ENCODE data around the gene SMIM32.

The SMIM32 gene

DNA sequence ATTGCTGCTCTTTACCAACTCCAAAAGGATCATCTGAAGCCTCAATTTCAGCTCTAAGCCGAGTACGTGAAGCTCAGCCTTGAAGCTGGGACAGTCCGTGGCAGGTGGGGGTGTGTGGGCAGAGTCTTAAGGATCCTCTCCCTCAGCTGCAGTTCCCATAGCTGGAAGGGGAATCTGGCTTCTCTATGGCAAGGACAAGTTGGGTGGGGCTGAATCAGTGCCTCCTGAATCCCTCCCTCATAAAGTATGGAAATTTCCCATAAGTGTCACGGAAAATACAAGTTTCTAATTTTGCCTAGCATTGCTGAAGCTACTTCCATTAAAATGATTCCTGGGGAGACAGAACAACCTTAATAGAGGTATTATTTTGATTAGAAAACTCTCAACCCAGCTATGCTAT, 47.9 kb upstream of the SMIM32 start:
- Histone ChIP-seq H3K27me3 (ENCODE audit: control insufficient read depth, low read length) (no peaks in the 10 kb centered on the region), H3K9me2 (replicated peaks; ENCODE audit: control insufficient read depth, low read length) (no peaks in the 10 kb centered on the region), H3K36me3 (ENCODE audit: control insufficient read depth, low read length) (no peaks in the 10 kb centered on the region), H4K20me1 (ENCODE audit: control insufficient read depth, insufficient read depth, low read depth, low read length) (no peaks in the 10 kb centered on the region), H3K4me2 (ENCODE audit: low read length) (no peak overlapping the region), H3K79me2 (ENCODE audit: control insufficient read depth, low read length) (no peaks in the 10 kb centered on the region), H3K9me3 (ENCODE audit: control insufficient read depth, insufficient read depth, low read length) (no peaks in the 10 kb centered on the region), H3F3A (ENCODE audit: control insufficient read depth, insufficient read depth) (no peaks in the 10 kb centered on the region), H3K4me3 (ENCODE audit: low read length) (no peak overlapping the region), H3K4me1 (ENCODE audit: control insufficient read depth, low read length) (no peaks in the 10 kb centered on the region), H3K27ac (ENCODE audit: low read depth, low read length) (no peak overlapping the region)
- TF ChIP-seq, protein P1, sequence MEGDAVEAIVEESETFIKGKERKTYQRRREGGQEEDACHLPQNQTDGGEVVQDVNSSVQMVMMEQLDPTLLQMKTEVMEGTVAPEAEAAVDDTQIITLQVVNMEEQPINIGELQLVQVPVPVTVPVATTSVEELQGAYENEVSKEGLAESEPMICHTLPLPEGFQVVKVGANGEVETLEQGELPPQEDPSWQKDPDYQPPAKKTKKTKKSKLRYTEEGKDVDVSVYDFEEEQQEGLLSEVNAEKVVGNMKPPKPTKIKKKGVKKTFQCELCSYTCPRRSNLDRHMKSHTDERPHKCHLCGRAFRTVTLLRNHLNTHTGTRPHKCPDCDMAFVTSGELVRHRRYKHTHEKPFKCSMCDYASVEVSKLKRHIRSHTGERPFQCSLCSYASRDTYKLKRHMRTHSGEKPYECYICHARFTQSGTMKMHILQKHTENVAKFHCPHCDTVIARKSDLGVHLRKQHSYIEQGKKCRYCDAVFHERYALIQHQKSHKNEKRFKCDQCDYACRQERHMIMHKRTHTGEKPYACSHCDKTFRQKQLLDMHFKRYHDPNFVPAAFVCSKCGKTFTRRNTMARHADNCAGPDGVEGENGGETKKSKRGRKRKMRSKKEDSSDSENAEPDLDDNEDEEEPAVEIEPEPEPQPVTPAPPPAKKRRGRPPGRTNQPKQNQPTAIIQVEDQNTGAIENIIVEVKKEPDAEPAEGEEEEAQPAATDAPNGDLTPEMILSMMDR (IDR thresholded peaks at IDR 0.05; ENCODE audit: low read depth, low read length, poor library complexity, severe bottlenecking): no peak
- TF ChIP-seq EZH2phosphoT487 (IDR thresholded peaks at IDR 0.05; ENCODE audit: borderline replicate concordance, low read length): no peak

DNA sequence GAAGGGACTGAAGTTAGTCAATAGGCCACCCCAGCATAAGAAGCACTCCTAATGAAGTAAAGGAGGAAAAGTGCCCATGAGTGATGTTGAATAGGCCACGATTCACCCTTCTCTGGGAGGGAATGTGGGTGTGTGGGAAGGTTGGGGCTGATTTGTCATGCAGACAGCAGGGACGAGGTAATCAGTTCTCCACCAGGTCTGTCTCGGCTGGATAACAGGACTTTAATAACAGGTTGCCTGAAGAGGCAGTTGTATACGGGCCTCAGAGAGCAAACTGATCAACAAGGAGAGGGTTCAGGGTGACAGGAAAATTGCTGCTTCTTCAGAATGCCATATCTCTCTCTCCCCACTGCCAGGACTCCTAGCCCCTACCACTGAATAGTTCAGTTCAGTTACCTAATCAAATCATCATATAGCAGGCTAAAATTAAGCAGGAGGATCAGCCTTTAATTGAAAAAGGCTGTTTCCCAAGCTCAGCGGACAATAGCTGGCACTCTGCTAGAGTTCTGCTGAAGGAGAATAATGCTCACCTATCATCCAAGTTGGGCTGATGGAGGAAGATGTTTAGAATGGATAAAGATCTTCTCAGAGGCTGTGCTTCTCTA, 43.6 kb upstream of the SMIM32 start:
- Histone ChIP-seq H3K4me2 (ENCODE audit: low read length) (no peak overlapping the region), H3K27ac (ENCODE audit: low read depth, low read length) (no peak overlapping the region), H3K4me3 (ENCODE audit: low read length) (no peak overlapping the region), H3K79me2 (ENCODE audit: control insufficient read depth, low read length) (no peaks in the 10 kb centered on the region), H3K4me1 (ENCODE audit: control insufficient read depth, low read length) (no peaks in the 10 kb centered on the region), H4K20me1 (ENCODE audit: control insufficient read depth, insufficient read depth, low read depth, low read length) (no peaks in the 10 kb centered on the region), H3F3A (ENCODE audit: control insufficient read depth, insufficient read depth) (no peaks in the 10 kb centered on the region), H3K36me3 (ENCODE audit: control insufficient read depth, low read length) (no peaks in the 10 kb centered on the region), H3K9me2 (replicated peaks; ENCODE audit: control insufficient read depth, low read length) (no peaks in the 10 kb centered on the region), H3K27me3 (ENCODE audit: control insufficient read depth, low read length) (peaks cover 17% of the 10 kb centered on the region), H3K9me3 (ENCODE audit: control insufficient read depth, insufficient read depth, low read length) (no peaks in the 10 kb centered on the region)
- TF ChIP-seq EZH2phosphoT487 (IDR thresholded peaks at IDR 0.05; ENCODE audit: borderline replicate concordance, low read length): no peak
- TF ChIP-seq, protein P1 (IDR thresholded peaks at IDR 0.05; ENCODE audit: low read depth, low read length, poor library complexity, severe bottlenecking): no peak

DNA sequence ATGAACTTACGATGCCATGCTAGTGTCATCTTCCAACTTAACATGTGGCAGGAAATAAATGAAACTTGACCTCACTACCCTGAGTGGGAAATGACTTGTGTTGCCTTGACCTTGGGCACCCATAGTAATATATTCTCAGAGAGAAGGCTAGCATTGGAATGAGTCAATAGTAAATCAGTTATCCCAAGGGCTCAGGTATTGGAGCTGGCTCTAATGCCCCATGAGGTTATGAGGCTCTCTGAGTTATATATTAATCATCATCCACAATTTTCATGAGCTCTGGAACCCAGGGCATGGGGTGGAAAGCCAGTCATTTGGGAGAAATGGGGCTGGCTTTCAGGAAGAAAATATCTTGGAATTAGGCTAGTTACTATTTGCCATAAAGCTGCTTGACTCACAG, 42.4 kb upstream of the SMIM32 start:
- Histone ChIP-seq H3K27me3 (ENCODE audit: control insufficient read depth, low read length) (peaks cover 17% of the 10 kb centered on the region), H4K20me1 (ENCODE audit: control insufficient read depth, insufficient read depth, low read depth, low read length) (no peaks in the 10 kb centered on the region), H3K4me2 (ENCODE audit: low read length) (no peak overlapping the region), H3K9me3 (ENCODE audit: control insufficient read depth, insufficient read depth, low read length) (no peaks in the 10 kb centered on the region), H3K79me2 (ENCODE audit: control insufficient read depth, low read length) (no peaks in the 10 kb centered on the region), H3K27ac (ENCODE audit: low read depth, low read length) (no peak overlapping the region), H3K4me1 (ENCODE audit: control insufficient read depth, low read length) (no peaks in the 10 kb centered on the region), H3F3A (ENCODE audit: control insufficient read depth, insufficient read depth) (no peaks in the 10 kb centered on the region), H3K36me3 (ENCODE audit: control insufficient read depth, low read length) (no peaks in the 10 kb centered on the region), H3K9me2 (replicated peaks; ENCODE audit: control insufficient read depth, low read length) (no peaks in the 10 kb centered on the region), H3K4me3 (ENCODE audit: low read length) (no peak overlapping the region)
- no peak for TF ChIP-seq EZH2phosphoT487 (IDR thresholded peaks at IDR 0.05; ENCODE audit: borderline replicate concordance, low read length)
- TF ChIP-seq, protein P1 (IDR thresholded peaks at IDR 0.05; ENCODE audit: low read depth, low read length, poor library complexity, severe bottlenecking): no peak

Measured in DOHH2 (cell line).